Esophagus squamous epithelium (tissue), 4 donors: ENCODE data around the gene EVA1C.

Source experiments
- POLR2A ChIP-seq, 4 donors: fragments of 450-650 bp; IDR thresholded peaks; one replicate each; pipeline ENCODE4 v1.6.1; 2017; ENCODE audit warnings: antibody characterized with exemption in 4 of 4, mild to moderate bottlenecking in 4 of 4, moderate library complexity in 3 of 4
- TF ChIP-seq, protein P1 (sequence below), 6 experiments: fragments of 450-650 bp in 4 of 6; fragments of 200-600 bp in 2 of 6; sonication (generic) in 2 of 6; IDR thresholded peaks; one replicate each; pipeline ENCODE4 v1.5.1; 2016 to 2019; ENCODE audit warnings: antibody characterized with exemption in 6 of 6, mild to moderate bottlenecking in 4 of 6, moderate library complexity in 4 of 6

DNA sequence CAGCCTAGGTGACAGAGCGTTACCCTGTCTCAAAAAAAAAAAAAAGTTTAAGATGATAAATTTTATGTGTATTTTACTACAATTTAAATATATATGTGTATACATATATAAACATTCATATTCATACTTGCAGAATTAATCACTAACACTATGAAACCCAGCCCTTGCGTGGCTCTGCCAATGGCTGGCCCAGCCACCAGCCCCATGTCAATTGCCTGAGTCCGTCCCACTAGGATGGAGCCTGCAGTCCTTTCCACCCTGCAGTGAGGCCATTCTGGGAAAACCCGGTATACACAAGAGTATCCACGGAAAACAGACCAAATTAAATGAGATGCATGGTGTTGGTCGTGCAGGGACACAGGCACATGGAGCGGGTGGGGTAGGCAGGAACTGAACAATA is 123.1 kb downstream of the EVA1C start:
- TF ChIP-seq, protein P1, sequence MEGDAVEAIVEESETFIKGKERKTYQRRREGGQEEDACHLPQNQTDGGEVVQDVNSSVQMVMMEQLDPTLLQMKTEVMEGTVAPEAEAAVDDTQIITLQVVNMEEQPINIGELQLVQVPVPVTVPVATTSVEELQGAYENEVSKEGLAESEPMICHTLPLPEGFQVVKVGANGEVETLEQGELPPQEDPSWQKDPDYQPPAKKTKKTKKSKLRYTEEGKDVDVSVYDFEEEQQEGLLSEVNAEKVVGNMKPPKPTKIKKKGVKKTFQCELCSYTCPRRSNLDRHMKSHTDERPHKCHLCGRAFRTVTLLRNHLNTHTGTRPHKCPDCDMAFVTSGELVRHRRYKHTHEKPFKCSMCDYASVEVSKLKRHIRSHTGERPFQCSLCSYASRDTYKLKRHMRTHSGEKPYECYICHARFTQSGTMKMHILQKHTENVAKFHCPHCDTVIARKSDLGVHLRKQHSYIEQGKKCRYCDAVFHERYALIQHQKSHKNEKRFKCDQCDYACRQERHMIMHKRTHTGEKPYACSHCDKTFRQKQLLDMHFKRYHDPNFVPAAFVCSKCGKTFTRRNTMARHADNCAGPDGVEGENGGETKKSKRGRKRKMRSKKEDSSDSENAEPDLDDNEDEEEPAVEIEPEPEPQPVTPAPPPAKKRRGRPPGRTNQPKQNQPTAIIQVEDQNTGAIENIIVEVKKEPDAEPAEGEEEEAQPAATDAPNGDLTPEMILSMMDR (IDR thresholded peaks at IDR 0.05): no peak
- TF ChIP-seq POLR2A (IDR thresholded peaks at IDR 0.05): no peak
